Upper lobe of left lung (tissue), 6 donors: Measurements from ENCODE around the gene PPIL1. TPM values are rescaled to one million over a fixed set of nuclear protein-coding genes. Genes with fewer than 3 reads are reported as not detected.

Experiments
- ATAC-seq, 2 donors: fragments of 200-7000 bp; cut with Tn5 transposase; one replicate each; pipeline ENCODE4 v1.9.1; 2022; ENCODE audit warnings: mild to moderate bottlenecking in 2 of 2, moderate library complexity in 2 of 2; ENCODE audit not compliant: low FRiP score in 2 of 2
- DNase-seq, 2 donors: peaks; one replicate each; pipeline ENCODE4 v3.0.0-alpha.2; 2019 to 2020
- H3K27ac ChIP-seq, 4 donors: fragments of 200-600 bp; sonication (generic); one replicate each; pipeline ENCODE4 v1.5.1; 2016 to 2019
- H3K27me3 ChIP-seq, 4 donors: fragments of 200-600 bp; sonication (generic); one replicate each; pipeline ENCODE4 v1.5.1; 2017 to 2019
- H3K36me3 ChIP-seq, 4 donors: fragments of 200-600 bp; sonication (generic); one replicate each; pipeline ENCODE4 v1.5.1; 2016 to 2019
- H3K4me1 ChIP-seq, 4 donors: fragments of 200-600 bp; sonication (generic); one replicate each; pipeline ENCODE4 v1.5.1; 2018 to 2019
- H3K4me3 ChIP-seq, 4 donors: fragments of 200-600 bp; sonication (generic); one replicate each; pipeline ENCODE4 v1.5.1; 2017 to 2019; ENCODE audit warnings: mild to moderate bottlenecking in 2 of 4, moderate library complexity in 1 of 4
- H3K9me3 ChIP-seq, 4 donors: fragments of 200-600 bp; sonication (generic); one replicate each; pipeline ENCODE4 v1.5.1; 2018 to 2019
- CTCF ChIP-seq, 6 experiments: fragments of 450-650 bp in 4 of 6; fragments of 200-600 bp in 2 of 6; sonication (generic) in 2 of 6; IDR thresholded peaks; one replicate each; pipeline ENCODE4 v1.5.1; 2016 to 2019; ENCODE audit warnings: antibody characterized with exemption in 6 of 6
- EP300 ChIP-seq, 4 donors: sonication (generic); formaldehyde crosslinking; IDR thresholded peaks; one replicate each; pipeline ENCODE4 v1.5.1; 2017; ENCODE audit warnings: antibody characterized with exemption in 4 of 4, control low read depth in 2 of 4
- POLR2A ChIP-seq, 4 donors: fragments of 450-650 bp; IDR thresholded peaks; one replicate each; pipeline ENCODE4 v1.5.1; 2016 to 2017; ENCODE audit warnings: antibody characterized with exemption in 4 of 4, mild to moderate bottlenecking in 2 of 4
- POLR2AphosphoS5 ChIP-seq, 2 donors: sonication (generic); formaldehyde crosslinking; IDR thresholded peaks; one replicate each; pipeline ENCODE4 v1.5.1; 2017; ENCODE audit warnings: antibody characterized with exemption in 2 of 2
- WGBS, 2 donors: methylation state at CpG; one replicate each; pipeline ENCODE4 v1.1.5; 2017 to 2018; 5-methylcytosine and 5-hydroxymethylcytosine counted together
- total RNA-seq, 6 donors: library from RNA; depleted of rRNA in 4 of 6; stranded (reverse); fragments of >200 nt in 4 of 6; gene quantifications; one replicate each; pipeline versions ENCODE4 v1.1.0 to v1.2.1, GENCODE V29; 2016 to 2021
- donor health status: DM: no; HTN: no; CAD: no; lungs with moderate emphysema.
- donor health status: DM: no; HTN: yes; CAD: no; lungs with severe emphysema.

Gene PPIL1
- total RNA-seq, 6 donors from 2014 or later = 2.2 to 21.7 (median 11.9) TPM

GRCh38 chr6:36917541-36918193 is 43.1 kb upstream of the PPIL1 start:
- TF ChIP-seq POLR2A (IDR thresholded peaks at IDR 0.05) (no peak), EP300 (IDR thresholded peaks at IDR 0.05) (peak in 1 of 4 donors; percentile 39), POLR2AphosphoS5 (IDR thresholded peaks at IDR 0.05) (peak in 1 of 2 donors; percentile 3), CTCF (IDR thresholded peaks at IDR 0.05) (no peak)
- H3K27ac ChIP-seq = peak overlapping the region; percentile 63 to 83 (median 80)

GRCh38 chr6:36916126-36916525 is 41.5 kb upstream of the PPIL1 start:
- Histone ChIP-seq H3K27ac (peak overlapping the region in 3 of 4 donors; percentile 78 to 83 (median 83)), H3K36me3 (peaks cover 0 to 73% (median 45%) of the 10 kb centered on the region in 4 donors), H3K9me3 (no peaks in the 10 kb centered on the region), H3K27me3 (no peaks in the 10 kb centered on the region), H3K4me1 (peaks cover 25 to 68% (median 39%) of the 10 kb centered on the region in 4 donors), H3K4me3 (no peak overlapping the region)
- 74 to 81% methylated on average over 2 of the region's 2 CpGs for WGBS, 2 donors
- no peak for DNase-seq
- no peak for TF ChIP-seq POLR2A (IDR thresholded peaks at IDR 0.05)
- TF ChIP-seq EP300 (IDR thresholded peaks at IDR 0.05) = no peak
- TF ChIP-seq POLR2AphosphoS5 (IDR thresholded peaks at IDR 0.05) = no peak
- no peak for TF ChIP-seq CTCF (IDR thresholded peaks at IDR 0.05)
- no peak for ATAC-seq

More at GRCh38 chr6:36917541-36918193, 43.1 kb upstream of the PPIL1 start:
- no peak overlapping the region for H3K4me3 ChIP-seq
- DNase-seq = peak in 1 of 2 donors; percentile 54
- H3K27me3 ChIP-seq = no peaks in the 10 kb centered on the region
- peak; percentile 71 to 90 for ATAC-seq
- H3K4me1 ChIP-seq = peaks cover 20 to 70% (median 35%) of the 10 kb centered on the region in 4 donors
- WGBS, 2 donors = 57 to 67% methylated on average over 9 to 10 of the region's 10 CpGs
- H3K36me3 ChIP-seq = peaks cover 0 to 83% (median 44%) of the 10 kb centered on the region in 4 donors
- no peaks in the 10 kb centered on the region for H3K9me3 ChIP-seq

GRCh38 chr6:36915599-36915998 is 41.0 kb upstream of the PPIL1 start:
- ATAC-seq = no peak
- H3K9me3 ChIP-seq = no peaks in the 10 kb centered on the region
- no peaks in the 10 kb centered on the region for H3K27me3 ChIP-seq
- H3K4me1 ChIP-seq = peaks cover 25 to 65% (median 37%) of the 10 kb centered on the region in 4 donors
- H3K4me3 ChIP-seq = no peak overlapping the region
- H3K36me3 ChIP-seq = peaks cover 0 to 75% (median 43%) of the 10 kb centered on the region in 4 donors
- WGBS, 2 donors = 72 to 75% methylated on average over 4 of the region's 4 CpGs
- no peak for DNase-seq
- peak overlapping the region in 2 of 4 donors; percentile 83 for H3K27ac ChIP-seq
- TF ChIP-seq CTCF (IDR thresholded peaks at IDR 0.05) (no peak), EP300 (IDR thresholded peaks at IDR 0.05) (no peak), POLR2A (IDR thresholded peaks at IDR 0.05) (no peak), POLR2AphosphoS5 (IDR thresholded peaks at IDR 0.05) (no peak)

GRCh38 chr6:36914227-36914794 is 39.7 kb upstream of the PPIL1 start:
- TF ChIP-seq CTCF (IDR thresholded peaks at IDR 0.05) = peak in 2 of 6 experiments; percentile 26 to 31
- no peak for TF ChIP-seq POLR2A (IDR thresholded peaks at IDR 0.05)
- TF ChIP-seq POLR2AphosphoS5 (IDR thresholded peaks at IDR 0.05) = no peak
- TF ChIP-seq EP300 (IDR thresholded peaks at IDR 0.05) = no peak
- DNase-seq = peak in 1 of 2 donors; percentile 58
- Histone ChIP-seq H3K27ac (peak overlapping the region in 2 of 4 donors; percentile 12 to 52), H3K4me1 (peaks cover 21 to 55% (median 35%) of the 10 kb centered on the region in 4 donors), H3K4me3 (no peak overlapping the region), H3K9me3 (no peaks in the 10 kb centered on the region), H3K36me3 (peaks cover 0 to 66% (median 41%) of the 10 kb centered on the region in 4 donors), H3K27me3 (no peaks in the 10 kb centered on the region)
- 51 to 60% methylated on average over 10 of the region's 10 CpGs for WGBS, 2 donors
- no peak for ATAC-seq
